HEK293T (cell line): ENCODE measurements around the gene CPAMD8.
"Not testable (repeated sequence)": the region's sequence is repeated elsewhere in the genome, so short reads cannot be mapped to it uniquely, and the experiment has no call there.

Experiments used
- CTCF ChIA-PET: fragments of 350-600 bp; formaldehyde crosslinking; extraction: SDS; loops from one replicate; lab custom pipeline; 2021; ENCODE audit warnings: antibody characterized with exemption, inconsistent platforms; lab: Yijun Ruan, JAX
- POLR2A ChIA-PET: fragments of 350-600 bp; formaldehyde crosslinking; extraction: SDS; loops from one replicate; lab custom pipeline; 2020; ENCODE audit warnings: antibody characterized with exemption, inconsistent platforms; lab: Yijun Ruan, JAX
- DNase-seq: peaks from one replicate; pipeline ENCODE4 v3.0.0; 2012; ENCODE audit warnings: mixed read lengths; ENCODE audit errors: extremely low spot score
- ARNT ChIP-seq: fragments of 450-650 bp; IDR thresholded peaks from 2 replicates; pipeline ENCODE4 v1.6.1; 2017; ENCODE audit warnings: mild to moderate bottlenecking
- BHLHE40 ChIP-seq: fragments of 450-650 bp; IDR thresholded peaks from 2 replicates; pipeline ENCODE4 v1.6.1; 2016; ENCODE audit warnings: mild to moderate bottlenecking, moderate library complexity, borderline replicate concordance
- CTBP1 ChIP-seq: fragments of 450-650 bp; IDR thresholded peaks from 2 replicates; pipeline ENCODE4 v1.6.1; 2016; ENCODE audit warnings: borderline replicate concordance
- ELF4 ChIP-seq: fragments of 450-650 bp; IDR thresholded peaks from 2 replicates; pipeline ENCODE4 v1.6.1; 2017; ENCODE audit warnings: antibody characterized with exemption
- FOXA1 ChIP-seq: fragments of 450-650 bp; IDR thresholded peaks from 2 replicates; pipeline ENCODE4 v1.6.1; 2016; ENCODE audit warnings: mild to moderate bottlenecking
- FOXK2 ChIP-seq: fragments of 450-650 bp; IDR thresholded peaks from 2 replicates; pipeline ENCODE4 v1.6.1; 2016; ENCODE audit warnings: mild to moderate bottlenecking
- FOXM1 ChIP-seq: fragments of 450-650 bp; IDR thresholded peaks from 2 replicates; pipeline ENCODE4 v1.6.1; 2017; ENCODE audit warnings: mild to moderate bottlenecking, borderline replicate concordance
- HDGF ChIP-seq: fragments of 450-650 bp; IDR thresholded peaks from 2 replicates; pipeline ENCODE4 v1.6.1; 2017; ENCODE audit warnings: antibody characterized with exemption, borderline replicate concordance
- L3MBTL2 ChIP-seq: fragments of 450-650 bp; conservative IDR thresholded peaks from 2 replicates; pipeline ENCODE4 v1.6.1; 2016; ENCODE audit warnings: mild to moderate bottlenecking
- LEF1 ChIP-seq: fragments of 450-650 bp; IDR thresholded peaks from 2 replicates; pipeline ENCODE4 v1.6.1; 2017; ENCODE audit warnings: mild to moderate bottlenecking, borderline replicate concordance
- NFRKB ChIP-seq: fragments of 450-650 bp; IDR thresholded peaks from 2 replicates; pipeline ENCODE4 v1.6.1; 2016; ENCODE audit warnings: mild to moderate bottlenecking, moderate library complexity
- SP1 ChIP-seq: fragments of 450-650 bp; IDR thresholded peaks from 2 replicates; pipeline ENCODE4 v1.6.1; 2017
- SUZ12 ChIP-seq: fragments of 450-650 bp; IDR thresholded peaks from 2 replicates; pipeline ENCODE4 v1.6.1; 2016; ENCODE audit warnings: mild to moderate bottlenecking
- TARDBP ChIP-seq: fragments of 450-650 bp; IDR thresholded peaks from 2 replicates; pipeline ENCODE4 v1.6.1; 2016
- ZNF384 ChIP-seq: fragments of 450-650 bp; IDR thresholded peaks from 2 replicates; pipeline ENCODE4 v1.6.1; 2016
- TF ChIP-seq, protein P1 (sequence below): fragments of 450-650 bp; IDR thresholded peaks from 2 replicates; pipeline ENCODE4 v1.6.1; 2016

Gene CPAMD8

GRCh38 chr19:16942583-16942982 is 84.0 kb downstream of the CPAMD8 start:
- no peak for DNase-seq
- no peak for TF ChIP-seq FOXK2
- no peak for TF ChIP-seq FOXM1
- no peak for TF ChIP-seq ARNT
- no peak for TF ChIP-seq CTBP1
- TF ChIP-seq ELF4 = no peak
- TF ChIP-seq, protein P1, sequence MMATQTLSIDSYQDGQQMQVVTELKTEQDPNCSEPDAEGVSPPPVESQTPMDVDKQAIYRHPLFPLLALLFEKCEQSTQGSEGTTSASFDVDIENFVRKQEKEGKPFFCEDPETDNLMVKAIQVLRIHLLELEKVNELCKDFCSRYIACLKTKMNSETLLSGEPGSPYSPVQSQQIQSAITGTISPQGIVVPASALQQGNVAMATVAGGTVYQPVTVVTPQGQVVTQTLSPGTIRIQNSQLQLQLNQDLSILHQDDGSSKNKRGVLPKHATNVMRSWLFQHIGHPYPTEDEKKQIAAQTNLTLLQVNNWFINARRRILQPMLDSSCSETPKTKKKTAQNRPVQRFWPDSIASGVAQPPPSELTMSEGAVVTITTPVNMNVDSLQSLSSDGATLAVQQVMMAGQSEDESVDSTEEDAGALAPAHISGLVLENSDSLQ = no peak
- CTCF ChIA-PET = no interaction called here
- POLR2A ChIA-PET = no interaction called here

DNA sequence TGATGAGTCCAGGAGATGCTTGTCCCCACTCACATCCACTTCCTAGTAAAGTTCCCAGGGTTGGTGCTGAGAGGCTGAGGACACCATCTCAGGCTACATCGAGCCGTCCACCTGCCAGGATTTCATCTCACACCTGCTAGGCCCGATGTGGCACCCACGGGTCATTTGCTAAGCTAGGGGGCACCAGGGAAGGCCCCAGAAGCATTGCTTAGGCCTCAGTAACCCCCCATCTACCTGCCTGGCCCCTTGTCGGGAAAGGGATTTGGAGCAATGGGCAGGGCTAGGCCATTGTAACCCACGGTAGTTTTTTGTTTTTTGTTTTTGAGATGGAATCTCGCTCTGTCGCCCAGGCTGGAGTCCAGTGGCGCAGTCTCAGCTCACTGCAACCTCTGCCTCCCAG is 86.0 kb downstream of the CPAMD8 start:
- POLR2A ChIA-PET = no interaction called here
- CTCF ChIA-PET = no interaction called here
- DNase-seq = no peak
- no peak for TF ChIP-seq SP1

DNA sequence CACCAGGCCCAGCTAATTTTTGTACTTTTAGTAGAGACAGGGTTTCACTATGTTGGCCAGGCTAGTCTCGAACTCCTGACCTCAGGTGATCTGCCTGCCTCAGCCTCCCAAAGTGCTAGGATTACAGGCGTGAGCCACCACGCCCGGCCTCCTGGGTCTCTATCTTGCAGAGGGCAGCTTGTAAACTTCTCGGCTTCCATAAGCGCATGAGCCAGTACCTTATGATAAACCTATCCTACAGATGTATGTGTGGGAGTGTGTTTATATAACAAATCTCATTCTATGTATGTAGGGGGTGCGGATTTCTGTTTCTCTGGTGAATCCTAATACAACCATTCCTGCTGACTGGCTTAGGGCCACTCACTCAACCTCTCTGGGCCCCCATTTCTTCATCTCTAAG is 86.5 kb downstream of the CPAMD8 start:
- CTCF ChIA-PET, POLR2A ChIA-PET, DNase-seq: not testable (repeated sequence)

GRCh38 chr19:16938211-16938610 is 88.4 kb downstream of the CPAMD8 start:
- ChIA-PET POLR2A (no interaction called here), CTCF (interaction anchor here (0.6 kb wide), 1 partner anchor 20 kb away, joined by 4 read pairs; no protein-coding TSS in a partner anchor)
- TF ChIP-seq ARNT (no peak), SUZ12 (no peak), L3MBTL2 (no peak), FOXK2 (no peak), HDGF (no peak), CTBP1 (no peak), ZNF384 (no peak), FOXA1 (no peak), NFRKB (no peak)
- TF ChIP-seq, protein P1 = no peak
- DNase-seq = no peak

DNA sequence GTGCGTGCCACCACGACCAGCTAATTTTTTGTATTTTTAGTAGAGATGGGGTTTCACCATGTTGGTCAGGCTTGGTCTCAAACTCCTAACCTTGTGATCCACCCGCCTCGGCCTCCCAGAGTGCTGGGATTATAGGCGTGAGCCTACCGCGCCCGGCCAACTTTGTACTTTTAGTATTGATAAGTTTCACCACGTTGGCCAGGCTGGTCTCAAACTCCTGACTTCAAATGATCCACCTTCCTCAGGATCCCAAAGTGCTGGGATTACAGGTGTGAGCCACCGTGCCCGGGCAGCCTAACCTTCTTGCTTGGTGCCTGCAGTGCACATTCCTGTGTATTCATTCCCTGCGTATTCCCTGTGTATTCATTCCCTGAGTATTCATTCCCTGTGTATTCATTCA is 88.8 kb downstream of the CPAMD8 start:
- DNase-seq, POLR2A ChIA-PET: not testable (repeated sequence)
- CTCF ChIA-PET = interaction anchor here (0.6 kb wide), 2 partner anchors 19 to 166 kb away, joined by 4 to 5 read pairs; no protein-coding TSS in a partner anchor

- DNase-seq = no peak
- CTCF ChIA-PET = interaction anchor here (0.8 kb wide), 1 partner anchor 84 kb away, joined by 3 read pairs; no protein-coding TSS in a partner anchor
- TF ChIP-seq FOXA1 (no peak), TARDBP (no peak), SUZ12 (no peak), L3MBTL2 (no peak), ARNT (no peak), SP1 (no peak), FOXM1 (no peak), BHLHE40 (no peak), ELF4 (no peak), ZNF384 (no peak), NFRKB (no peak), HDGF (no peak), CTBP1 (no peak)
- TF ChIP-seq, protein P1 = no peak
- POLR2A ChIA-PET = no interaction called here
Observed at GRCh38 chr19:16936901-16937300, 89.7 kb downstream of the CPAMD8 start.

DNA sequence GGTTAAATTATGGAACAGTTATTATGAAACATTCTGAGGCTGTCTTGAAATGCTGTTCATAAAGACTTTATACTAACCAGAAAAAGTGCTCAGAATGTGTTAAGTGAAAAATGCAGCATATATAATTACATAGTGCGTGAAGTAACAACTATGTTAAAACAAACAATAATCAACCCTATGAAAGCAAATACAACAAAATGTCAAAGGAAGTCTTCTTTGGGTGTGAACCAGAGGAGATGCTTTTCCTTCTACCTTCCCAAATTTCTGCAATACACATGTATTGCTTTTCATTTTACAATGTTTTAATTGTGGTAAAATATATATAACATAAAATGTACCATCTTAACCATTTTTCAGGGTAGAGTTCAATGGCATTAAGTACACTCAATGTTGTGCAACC is 92.1 kb downstream of the CPAMD8 start:
- CTCF ChIA-PET = no interaction called here
- POLR2A ChIA-PET = no interaction called here
- TF ChIP-seq, protein P1 = no peak
- no peak for TF ChIP-seq NFRKB
- TF ChIP-seq BHLHE40 = no peak
- no peak for TF ChIP-seq FOXM1
- TF ChIP-seq L3MBTL2 = no peak
- TF ChIP-seq CTBP1 = no peak
- TF ChIP-seq LEF1 = no peak
- no peak for TF ChIP-seq TARDBP
- TF ChIP-seq ZNF384 = no peak
- no peak for TF ChIP-seq HDGF
- no peak for TF ChIP-seq SP1
- no peak for TF ChIP-seq FOXA1
- TF ChIP-seq FOXK2 = no peak
- TF ChIP-seq ARNT = no peak
- no peak for TF ChIP-seq ELF4
- TF ChIP-seq SUZ12 = no peak
- no peak for DNase-seq
